CD4-positive, alpha-beta T cell treated with Interferon alpha-2 for 1 hour (primary cell): ENCODE data around the gene IGFN1.

Experiments
- DNase-seq, 2 donors: peaks; one replicate each; pipeline ENCODE4 v3.0.0-alpha.2; 2020 to 2022

IGFN1 gene

DNA sequence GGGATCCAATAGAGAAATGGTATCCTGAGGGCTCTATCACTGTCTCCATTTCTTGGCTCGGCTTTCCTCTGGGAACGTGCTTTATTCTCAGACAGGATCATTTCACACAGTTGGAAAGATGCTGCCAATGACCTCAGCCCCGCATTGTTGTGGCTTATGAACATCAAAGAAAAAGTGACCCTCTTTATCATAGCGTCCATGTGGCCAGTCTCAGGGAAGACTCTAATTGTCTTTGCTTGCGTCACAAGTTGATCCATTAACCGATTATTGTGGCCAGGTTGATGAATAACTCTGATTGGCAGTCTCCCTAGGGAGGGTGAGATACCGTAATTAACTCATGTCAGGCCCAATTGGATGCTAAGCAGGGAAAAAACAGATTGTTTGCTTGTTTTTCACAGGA is 26.0 kb upstream of the IGFN1 start:
- no peak for DNase-seq

DNA sequence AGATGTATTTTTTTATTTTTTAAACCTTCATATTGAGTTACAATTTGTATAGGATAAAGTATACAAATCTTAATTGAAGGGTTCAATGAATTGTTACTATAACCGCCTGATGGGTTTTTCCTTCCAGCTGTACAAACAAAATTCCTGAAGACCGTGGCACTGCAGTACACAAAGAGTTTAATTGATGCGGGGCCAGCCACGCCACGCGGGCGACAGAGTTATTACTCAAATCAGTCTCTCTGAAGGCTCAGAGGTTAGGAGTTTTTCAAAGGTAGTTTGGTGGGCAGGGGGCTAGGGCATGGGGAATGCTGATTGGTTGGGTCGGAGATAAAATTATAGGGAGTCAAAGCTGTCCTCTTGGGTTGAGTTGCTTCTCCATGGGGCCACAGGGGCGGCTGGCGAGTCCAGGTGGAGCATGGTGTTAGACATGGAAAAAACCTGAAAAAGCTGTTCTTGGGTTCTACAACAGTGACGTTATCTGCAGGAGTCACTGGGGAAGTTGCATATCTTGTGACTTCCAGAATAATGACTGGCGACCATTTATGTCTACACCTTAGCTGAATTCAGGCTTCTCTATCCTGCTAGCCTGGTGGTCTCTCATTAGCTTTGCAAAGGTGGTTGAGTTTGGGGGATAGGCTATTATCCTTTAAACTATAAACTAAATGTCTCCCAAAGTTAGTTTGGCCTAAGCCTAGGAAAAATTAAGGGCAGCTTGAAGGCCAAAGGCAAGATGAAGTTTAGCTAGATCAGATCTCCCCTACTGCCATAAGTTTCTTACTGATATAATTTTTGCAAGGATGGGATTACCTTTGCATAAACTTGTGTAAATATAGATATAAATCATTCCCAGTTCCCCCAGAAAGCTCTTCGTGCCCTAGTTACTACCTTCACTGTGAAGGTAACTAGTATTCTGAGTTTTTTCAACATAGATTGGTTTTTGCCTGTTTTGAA is 23.3 kb upstream of the IGFN1 start:
- no peak for DNase-seq

DNA sequence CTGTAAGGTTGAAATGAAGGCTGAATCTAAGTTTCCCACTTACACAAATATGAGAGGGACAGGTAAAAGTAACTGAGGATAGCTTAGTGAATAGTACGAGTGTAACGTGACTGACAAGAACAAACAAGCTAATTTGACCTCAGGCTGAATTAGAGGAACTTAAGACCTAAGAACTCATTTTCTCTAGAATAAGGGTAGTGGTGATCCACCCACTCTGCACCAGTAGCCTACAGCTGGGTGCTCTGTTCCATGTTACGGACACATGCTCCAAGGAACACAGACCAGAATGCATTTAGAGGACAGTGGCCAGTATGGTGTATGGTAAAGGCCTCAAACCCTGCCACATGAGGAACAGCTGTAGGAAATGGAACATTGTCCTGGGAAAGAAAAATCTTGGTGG is 21.4 kb upstream of the IGFN1 start:
- DNase-seq, result no peak

DNA sequence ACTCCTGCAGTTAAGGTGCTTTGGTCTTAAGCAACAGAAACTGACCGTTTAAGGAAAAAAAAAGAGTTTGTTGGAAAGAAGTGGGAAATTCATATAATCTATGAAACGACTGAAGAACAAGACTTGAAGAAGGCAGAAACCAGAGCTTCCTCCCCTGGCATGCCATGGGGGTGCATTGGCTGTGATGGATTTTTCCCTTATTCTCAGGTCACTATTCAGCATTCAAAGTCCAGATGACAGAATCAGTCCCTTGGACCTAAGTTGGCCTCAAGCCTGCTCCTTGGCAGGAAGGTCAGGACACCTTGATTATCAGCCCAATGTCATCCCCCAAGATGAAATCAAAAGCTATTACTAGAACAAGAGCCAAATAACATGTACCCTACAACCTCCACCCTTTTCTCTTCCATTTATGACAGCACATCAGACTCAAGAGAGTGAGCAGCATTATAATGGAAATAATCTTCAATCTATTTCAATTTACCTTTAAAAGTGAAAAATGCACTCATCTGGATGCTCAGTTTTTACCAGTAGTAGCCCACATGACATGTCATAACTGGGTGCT is 20.6 kb upstream of the IGFN1 start:
- no peak for DNase-seq

DNA sequence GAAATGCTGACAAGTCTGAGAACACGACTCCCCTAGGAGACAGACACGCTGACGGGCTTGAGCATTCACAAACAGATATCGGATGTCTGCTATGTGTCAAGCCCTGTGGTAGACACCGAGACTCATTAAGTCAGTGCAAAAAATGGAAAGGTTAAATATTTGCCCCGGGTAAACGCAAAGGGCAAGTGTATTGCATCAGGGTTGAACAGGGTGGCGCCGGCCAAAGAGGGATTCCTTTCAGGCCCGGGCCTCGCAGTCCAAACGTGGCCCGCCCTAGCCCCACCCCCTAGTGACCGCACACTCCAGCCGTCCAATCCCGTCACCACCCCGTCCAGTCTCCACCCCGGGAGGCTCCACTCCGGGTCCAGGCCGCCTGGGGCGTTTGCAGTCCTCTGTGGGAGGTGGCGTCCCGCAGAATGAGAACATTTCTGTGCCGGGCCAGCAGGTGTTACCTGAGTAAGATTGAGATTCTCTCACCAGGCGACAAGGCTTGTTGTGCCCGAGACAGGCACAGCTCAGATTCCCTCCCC is 20.0 kb upstream of the IGFN1 start:
- peak; percentile 81 to 84 for DNase-seq

DNA sequence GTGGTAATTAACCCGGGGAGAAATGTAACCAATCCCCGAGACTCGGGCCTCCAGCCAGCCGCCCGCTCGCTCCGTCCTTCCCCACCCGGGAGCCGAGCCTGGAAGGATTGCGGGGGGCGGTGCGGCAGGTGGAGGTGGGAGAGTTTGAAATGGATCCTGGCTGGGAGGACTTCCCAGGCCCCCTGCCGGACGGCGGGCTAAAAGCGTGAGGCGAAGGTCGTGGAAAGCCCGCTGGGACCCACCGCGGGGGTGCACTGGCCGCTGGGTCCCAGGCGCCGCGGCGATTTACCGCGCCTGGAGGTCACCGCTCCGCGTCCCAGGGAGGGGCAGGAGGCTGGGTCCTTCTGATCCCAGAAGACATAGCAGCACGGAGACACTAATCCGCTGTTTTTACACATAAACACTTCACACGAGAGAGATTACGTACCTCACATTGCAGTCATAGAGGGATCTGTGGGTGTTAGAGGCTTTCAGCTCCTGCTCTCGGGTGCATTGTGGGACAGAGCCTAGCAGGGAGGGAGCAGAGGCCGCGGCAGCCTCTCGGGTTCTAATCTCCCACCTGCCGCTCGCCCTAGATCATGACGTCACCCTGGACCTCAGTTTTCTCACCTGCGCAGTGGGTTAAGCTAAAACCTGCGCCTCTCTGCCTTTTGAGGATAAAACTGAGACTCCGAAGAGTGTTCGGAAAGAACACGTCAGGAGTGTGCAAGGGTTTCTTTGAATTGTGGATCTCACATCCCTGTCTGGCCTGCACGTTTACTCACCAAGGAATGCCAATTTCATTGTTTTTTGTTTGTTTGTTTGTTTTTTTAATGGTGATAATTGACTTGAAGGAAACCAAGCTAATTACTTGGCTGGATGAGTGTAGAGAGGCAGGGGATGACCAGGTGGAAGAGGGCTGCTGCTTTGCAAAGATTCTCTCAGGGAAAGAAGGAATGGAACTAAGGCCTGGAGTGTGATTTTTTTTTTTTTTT is 19.3 kb upstream of the IGFN1 start:
- peak; percentile 14 to 48 for DNase-seq

DNA sequence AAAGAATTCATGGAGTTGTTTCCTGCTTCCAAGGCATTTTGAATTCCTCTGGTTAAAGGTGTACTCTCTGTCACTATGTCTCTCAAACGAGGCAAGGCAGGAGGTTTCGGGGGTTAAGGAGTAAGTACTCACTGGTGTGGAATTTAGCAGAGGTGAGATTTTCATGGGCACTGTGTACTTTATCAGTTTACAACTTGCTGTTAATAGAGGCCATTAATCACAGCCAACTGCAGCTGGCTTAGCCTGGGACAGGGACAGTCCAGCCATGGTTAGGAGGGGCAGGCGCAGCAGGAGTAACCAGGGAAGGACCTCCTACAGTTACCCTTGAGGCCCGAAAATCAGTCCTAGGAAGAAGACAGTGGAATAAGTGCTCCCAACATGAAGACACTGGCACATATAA is 18.3 kb upstream of the IGFN1 start:
- no peak for DNase-seq

DNA sequence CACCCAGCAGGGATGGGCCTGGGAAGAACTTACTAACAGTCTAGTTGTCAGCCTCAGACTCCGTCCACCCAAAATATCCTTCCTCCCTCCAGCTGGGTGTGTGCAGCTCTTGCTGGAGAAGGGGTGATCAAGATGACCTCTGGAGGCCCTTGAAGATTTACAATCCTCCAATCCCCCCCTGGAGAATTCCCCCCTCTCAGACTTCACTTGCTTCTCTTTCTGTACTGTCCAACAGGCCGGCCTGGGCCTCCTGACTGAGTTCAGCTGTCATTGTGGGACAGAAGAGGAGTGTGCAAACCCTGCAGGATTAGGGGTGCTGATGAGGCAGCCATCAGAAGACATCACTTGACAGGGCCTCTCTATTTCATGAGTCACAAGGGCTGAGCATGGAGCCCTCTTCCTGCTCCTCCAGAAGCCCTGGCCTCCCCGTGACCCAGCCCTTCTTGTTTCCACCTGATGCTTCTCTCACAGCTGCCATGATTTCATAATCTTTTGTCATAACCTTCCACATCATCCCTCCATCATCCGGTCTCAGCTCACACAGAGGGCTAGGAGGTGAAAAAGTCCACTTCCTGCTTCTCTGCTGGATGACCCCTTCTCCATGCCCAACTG is 17.5 kb upstream of the IGFN1 start:
- DNase-seq, result no peak

DNA sequence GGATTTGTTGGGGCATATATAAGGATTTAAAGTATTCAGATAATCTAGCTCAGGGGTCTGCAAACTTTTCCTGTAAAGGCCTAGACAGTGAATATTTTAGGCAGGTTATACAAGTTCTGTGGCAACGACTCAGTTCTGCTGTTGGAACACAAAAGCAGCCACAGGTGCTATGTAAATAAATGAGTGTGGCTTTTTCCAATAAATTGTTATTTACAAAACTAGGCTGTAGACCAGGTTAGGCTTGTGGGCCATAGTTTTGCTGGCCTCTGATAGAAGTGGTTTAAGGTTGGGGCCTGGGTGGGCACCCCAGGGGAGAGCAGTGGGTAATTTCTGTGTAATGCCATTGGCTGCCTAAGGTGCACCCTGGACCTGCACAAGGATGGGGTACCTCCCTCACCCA is 16.9 kb upstream of the IGFN1 start:
- DNase-seq, result no peak

DNA sequence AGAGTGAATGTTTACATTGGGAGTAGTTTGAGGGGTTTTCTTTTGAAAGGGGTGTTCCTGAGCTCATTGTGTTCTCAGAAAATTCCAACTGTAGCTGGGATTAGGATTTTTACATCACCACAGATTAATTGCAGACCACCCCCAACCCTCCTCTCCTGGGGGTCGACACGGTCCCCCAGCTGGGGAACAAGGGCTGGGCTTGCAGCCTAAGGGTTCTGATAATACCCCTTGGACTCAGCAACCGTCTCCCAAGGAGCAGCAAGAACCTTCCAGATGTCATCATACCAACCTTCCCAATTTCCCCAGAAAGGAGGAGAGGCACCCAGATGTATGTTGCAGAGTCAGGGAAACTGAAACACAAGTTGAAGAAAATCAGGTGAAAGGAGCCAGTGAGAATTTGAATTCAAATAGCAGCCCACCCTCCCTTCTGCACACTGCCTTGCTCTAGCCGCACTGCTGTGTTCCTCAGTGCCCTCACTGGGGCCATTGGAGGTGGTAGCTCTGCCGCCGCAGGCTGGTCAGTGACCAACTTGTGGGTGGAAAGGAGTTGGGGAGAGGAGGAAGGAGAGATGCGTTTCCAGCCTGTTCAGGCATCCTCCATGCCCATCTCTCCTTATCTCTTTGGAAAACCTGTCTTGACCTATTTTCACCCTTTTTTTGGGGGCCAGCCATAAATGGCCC is 14.7 kb upstream of the IGFN1 start:
- DNase-seq, result no peak

DNA sequence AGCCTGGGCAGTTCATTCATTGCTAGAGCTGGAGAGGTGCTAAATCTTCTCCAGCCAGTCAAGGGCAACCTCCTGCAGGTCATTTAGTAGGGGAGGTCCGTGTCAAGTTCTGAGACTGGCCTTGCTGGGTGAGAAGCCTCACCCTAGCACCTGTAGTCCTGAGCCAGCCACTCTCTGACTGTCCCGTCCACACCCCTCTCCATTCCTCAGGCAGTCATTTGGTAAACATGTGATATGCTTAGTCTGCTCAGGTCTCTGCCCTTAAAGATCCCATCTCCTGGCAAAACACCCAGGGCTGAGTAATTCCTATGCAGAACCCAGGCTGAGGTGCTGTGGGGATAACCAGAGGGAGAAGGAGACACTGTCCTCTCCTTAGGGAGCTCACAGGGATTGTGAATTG is 13.7 kb upstream of the IGFN1 start:
- no peak for DNase-seq

DNA sequence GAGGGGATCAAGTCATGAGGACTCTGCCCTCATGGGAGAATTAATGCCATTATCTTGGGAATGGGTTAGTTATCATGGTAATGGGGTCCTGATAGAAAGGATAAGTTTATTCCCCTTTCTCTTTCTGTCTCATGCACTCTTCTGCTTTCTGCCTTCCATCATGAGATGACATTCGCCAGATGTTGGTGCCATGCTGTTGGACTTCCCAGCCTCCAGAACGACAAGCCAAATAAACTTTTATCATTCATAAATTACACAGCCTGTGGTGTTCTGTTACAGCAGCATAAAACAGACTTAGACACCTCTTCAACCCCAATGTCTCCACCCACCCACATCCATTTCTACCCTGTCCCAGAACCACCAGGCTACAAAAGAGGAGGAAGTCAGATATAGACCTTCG is 11.9 kb upstream of the IGFN1 start:
- no peak for DNase-seq

DNA sequence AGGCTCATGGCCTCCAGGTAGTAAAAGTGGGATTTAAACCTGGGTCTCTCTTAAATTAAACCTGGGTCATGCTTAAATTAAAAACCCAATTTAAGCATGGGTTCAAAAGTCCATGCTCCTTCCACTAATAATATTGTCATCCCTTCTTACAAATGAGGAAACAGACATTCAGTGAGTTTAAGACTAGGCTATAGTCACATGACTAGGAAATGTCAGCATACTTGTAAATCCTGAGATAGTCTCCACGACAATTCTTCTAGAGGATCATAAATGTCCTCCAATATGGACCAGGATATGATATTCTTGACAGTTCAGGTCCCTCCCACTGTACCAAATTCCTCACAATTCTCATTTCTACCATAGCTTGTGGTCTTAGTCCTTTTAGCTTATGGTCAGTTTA is 10.5 kb upstream of the IGFN1 start:
- DNase-seq, result no peak

DNA sequence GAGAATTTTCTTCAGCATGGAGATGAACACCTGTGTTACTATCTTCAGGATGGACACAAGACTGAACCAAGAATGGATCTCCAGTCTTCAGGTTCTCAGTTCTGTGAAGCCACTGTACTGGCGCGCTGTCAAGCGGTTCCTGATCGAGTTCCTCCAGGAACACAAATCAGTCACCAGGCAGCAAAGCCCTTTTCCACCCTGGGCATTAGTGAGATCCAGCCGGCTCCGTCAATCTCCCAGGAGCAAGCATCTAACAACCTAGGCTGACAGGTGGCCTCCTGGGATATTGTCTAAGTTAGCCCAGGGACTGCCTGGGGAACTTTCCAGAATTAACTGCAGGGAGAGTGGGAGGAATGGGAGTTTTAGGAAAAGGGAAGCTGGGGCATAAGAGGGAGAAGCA is 9.7 kb upstream of the IGFN1 start:
- DNase-seq, result no peak

DNA sequence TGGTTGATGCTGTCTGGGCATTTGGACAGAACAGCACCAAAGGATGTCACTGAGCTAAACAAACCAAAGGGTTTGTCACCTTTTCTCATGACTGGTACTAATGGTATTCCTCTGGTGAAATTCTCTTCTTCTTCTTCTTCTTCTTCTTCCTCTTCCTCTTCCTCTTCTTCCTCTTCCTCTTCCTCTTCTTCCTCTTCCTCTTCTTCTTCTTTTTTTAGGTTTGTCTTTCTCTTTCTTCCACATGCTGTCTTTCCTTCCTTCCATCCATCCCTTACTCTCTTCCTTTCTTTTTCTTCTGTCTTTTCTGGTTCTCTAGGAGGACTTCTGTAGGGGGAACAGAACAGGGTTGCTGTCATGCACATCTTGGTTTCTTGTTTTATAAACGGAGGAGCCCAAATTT is 9.3 kb upstream of the IGFN1 start:
- no peak for DNase-seq

DNA sequence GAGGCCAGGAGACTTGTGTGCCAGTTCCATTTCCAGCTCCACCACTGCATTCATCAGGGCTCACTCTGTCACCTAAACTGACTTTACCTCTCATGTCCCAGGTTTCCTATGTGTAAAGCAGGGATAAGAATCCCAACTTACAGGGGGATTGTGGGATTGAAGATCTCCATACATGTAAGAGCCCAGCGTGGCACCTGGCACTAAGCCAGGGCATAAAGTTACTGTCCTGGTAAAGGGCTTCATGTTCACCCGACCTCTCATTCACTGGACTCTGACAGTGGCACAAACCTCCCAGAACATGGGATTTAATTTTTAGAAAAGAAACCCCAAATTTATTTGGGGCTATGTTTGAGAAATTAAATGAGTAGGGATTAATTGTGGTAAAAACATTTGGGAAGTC is 8.9 kb upstream of the IGFN1 start:
- DNase-seq, result no peak

DNA sequence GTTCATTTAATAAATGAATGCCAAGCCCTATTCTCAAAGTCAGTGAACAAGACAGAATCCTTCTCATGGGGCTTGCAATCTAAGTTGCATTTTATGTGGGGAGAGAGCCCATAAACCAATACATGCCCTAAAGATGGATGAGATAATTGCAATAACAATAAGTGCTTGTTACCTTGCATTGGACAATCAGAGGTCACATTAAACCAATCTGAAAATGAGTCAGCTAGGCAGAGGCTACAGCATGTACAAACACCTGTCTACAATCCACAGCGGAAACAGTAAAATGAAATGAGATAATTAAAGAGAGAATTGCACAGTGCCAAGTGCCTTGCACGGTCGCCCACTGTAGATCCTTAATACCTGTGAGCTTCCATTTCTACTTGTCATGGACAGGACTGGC is 7.4 kb upstream of the IGFN1 start:
- DNase-seq, result no peak

DNA sequence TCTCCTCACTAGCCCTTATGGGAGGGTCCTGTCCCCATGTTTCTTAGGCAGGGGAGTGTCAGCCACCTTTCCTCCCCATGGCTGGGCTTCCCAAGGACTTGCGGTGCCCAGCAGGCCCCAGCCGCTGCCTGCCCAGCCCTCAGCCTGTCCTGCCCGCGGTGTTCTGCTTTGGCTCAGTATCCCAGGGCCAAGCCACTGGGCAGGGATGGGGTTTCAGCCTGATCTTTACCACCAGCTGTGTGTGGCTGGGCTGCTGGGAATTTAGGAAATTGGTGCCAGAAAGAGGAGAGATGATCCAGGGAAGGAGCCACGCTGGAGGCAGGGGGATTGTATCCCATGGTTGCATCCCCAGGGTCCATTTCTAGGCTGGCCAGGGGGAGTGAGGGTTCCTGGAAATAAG is 6.9 kb upstream of the IGFN1 start:
- no peak for DNase-seq

DNA sequence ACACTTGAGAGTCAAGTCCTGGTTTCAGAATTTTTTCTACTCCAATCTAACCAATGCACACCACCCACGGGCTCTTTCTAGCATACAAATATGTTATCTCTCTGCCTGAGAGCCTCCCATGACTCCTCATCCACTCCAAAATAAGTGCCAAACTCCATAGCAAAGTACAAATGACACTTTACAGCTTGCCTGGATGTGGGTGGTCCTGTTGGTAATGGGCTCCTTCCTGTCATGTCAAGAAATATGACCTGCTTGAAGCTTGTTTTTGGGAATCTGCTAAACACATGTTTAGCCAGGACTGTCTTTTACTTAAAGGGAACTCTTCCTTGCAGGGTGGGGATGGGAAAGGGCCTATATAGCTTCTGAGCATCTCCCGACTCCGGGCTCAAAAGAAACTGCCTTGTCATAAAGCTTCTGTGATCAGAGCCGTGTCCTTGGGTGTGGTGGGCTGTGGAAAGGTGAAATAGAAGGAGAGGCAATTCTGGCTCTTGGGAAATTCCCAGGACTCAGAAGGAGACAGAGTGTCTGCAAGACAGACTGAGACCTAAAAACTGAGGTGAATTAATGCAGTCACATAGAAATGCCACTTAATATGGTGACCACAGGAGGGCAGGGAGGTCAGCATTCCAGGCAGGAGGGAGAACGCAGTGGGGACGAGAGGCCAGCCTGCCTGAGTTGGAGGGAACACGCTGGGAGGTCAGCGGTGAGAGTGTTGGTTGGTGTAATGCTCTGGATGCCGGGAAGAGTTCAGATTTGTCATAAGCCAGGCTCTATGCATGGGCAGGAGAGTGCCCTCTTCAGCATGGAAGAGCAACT is 6.1 kb upstream of the IGFN1 start:
- DNase-seq, result no peak

DNA sequence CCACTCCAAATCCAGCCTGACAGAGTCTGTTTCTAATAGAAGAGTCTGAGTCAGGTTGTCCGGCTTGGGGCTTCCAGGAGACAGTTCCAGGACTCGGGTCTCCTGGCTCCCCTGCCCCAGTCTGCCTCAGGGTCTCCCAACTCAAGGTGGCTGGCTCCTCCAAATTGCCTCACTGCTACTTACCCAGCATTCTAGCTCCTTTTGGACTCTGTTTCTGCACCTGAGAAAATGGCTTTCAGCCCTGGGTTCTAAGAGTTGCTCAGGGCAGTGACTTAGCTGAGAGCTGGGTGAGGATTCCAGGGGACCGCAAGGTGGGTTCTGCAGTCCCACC is 5.5 kb upstream of the IGFN1 start:
- no peak for DNase-seq

DNA sequence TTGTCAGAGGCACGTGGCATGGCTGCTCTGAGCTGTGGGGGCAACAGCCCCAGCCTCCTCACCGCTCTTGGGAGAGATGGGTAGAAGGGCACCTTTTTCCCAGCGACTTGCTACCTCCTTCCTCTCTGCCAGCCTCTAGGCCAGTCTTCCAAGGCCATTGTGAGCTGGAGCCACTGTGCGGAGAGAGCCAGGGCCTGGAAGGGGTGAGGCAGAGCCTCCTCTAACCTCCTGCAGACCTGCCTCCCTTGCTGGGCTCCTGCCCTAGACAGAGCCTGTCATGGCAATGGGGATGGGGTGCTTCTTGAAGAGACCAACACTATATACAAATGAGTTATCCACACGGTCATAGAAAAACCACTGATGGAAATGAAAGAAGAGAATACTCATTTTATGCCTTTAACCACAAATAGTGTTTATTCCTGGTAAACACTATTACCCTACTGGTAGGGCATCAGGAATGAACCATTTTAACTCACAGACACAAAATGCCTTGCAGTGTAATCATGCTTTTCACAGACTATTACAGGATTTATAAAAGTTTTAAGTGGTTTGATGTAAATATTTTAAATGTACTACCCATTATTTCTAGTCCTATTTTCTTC is 5.0 kb upstream of the IGFN1 start:
- no peak for DNase-seq
